NB4 (cell line): Measurements from ENCODE around the gene SEZ6L.

Experiments used
- DNase-seq: peaks from one replicate; pipeline ENCODE4 v3.0.0; 2010; ENCODE audit warnings: low read depth
- H3K4me3 ChIP-seq: one replicate; pipeline ENCODE4 v1.5.1; 2011; ENCODE audit warnings: mild to moderate bottlenecking, low read depth, low read length, moderate library complexity
- MYC ChIP-seq: IDR thresholded peaks from 2 replicates; pipeline ENCODE4 v1.6.1; 2011; ENCODE audit warnings: low read depth, low read length
- POLR2A ChIP-seq: IDR thresholded peaks from 2 replicates; pipeline ENCODE4 v1.6.1; 2011; ENCODE audit warnings: mild to moderate bottlenecking; ENCODE audit not compliant: insufficient read length; ENCODE audit errors: extremely low read depth
- TF ChIP-seq, protein P1 (sequence below): IDR thresholded peaks from one replicate; pipeline ENCODE4 v1.5.1; 2012; ENCODE audit warnings: low read depth, low read length
- TF ChIP-seq, protein P2 (sequence below): IDR thresholded peaks from 2 replicates; pipeline ENCODE4 v1.6.1; 2011; ENCODE audit warnings: low read depth, low read length

SEZ6L gene

DNA sequence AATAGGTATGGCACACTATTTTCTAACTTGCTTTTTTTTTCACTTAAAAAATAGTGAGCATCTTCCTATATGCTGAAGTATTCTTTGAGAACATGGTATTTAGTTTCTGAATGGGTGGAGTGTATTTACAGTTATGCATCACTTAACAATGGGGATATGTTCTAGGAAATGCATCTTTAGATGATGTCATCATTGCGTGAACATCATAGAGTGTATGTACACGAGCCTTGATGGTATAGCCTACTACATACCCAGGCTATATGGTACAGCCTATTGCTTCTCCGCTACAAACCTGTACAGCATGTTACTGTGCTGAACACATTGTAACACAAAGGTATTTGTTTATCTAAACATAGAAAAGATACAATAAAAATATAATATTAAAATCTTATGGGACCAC is 135.5 kb downstream of the SEZ6L start:
- no peak overlapping the region for H3K4me3 ChIP-seq
- TF ChIP-seq MYC (no peak), POLR2A (no peak)
- TF ChIP-seq, protein P1, sequence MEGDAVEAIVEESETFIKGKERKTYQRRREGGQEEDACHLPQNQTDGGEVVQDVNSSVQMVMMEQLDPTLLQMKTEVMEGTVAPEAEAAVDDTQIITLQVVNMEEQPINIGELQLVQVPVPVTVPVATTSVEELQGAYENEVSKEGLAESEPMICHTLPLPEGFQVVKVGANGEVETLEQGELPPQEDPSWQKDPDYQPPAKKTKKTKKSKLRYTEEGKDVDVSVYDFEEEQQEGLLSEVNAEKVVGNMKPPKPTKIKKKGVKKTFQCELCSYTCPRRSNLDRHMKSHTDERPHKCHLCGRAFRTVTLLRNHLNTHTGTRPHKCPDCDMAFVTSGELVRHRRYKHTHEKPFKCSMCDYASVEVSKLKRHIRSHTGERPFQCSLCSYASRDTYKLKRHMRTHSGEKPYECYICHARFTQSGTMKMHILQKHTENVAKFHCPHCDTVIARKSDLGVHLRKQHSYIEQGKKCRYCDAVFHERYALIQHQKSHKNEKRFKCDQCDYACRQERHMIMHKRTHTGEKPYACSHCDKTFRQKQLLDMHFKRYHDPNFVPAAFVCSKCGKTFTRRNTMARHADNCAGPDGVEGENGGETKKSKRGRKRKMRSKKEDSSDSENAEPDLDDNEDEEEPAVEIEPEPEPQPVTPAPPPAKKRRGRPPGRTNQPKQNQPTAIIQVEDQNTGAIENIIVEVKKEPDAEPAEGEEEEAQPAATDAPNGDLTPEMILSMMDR = no peak
- TF ChIP-seq, protein P2, sequence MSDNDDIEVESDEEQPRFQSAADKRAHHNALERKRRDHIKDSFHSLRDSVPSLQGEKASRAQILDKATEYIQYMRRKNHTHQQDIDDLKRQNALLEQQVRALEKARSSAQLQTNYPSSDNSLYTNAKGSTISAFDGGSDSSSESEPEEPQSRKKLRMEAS = no peak
- no peak for DNase-seq

DNA sequence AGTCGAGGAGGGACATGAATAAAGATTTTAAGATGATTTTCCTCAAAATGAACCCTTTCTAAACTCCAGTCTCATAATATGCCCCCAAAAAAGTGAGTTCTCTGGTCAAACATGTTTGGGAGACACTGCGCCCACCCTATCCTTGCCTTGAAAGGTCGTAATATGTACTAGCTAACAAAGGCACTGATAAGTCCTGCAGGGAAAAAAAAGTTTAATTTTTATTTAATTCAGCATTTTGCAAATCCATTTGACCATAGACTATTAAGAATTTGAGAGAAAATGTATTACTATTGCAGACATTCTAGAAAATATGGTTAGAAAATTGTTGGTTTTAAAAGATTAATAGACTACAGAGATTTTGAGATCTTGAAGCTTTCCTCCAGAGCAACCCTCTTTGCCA is 139.2 kb downstream of the SEZ6L start:
- TF ChIP-seq, protein P1 = no peak
- TF ChIP-seq POLR2A = no peak
- no peak for TF ChIP-seq MYC

DNA sequence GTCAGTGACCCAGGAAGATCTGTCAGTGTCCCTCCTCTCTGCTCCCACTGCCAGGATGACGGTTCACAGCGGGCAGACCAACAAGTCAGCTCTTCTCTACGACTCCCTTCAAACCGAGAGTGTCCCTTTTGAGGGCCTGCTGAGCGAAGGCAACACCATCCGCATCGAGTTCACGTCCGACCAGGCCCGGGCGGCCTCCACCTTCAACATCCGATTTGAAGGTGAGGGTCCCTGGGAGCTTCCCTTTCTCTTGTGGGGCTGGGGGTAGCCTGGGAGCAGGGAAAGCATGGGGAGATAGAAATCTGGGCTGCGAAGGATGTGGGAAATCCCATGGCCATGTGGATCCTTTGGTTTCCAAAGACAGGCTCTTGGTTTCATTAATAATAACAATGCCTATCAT is 141.4 kb downstream of the SEZ6L start:
- TF ChIP-seq MYC (no peak), POLR2A (no peak)
- TF ChIP-seq, protein P2 = no peak
- TF ChIP-seq, protein P1 = no peak
- DNase-seq = no peak
- H3K4me3 ChIP-seq = no peak overlapping the region

More for the DNA sequence above, 139.2 kb downstream of the SEZ6L start:
- no peak overlapping the region for H3K4me3 ChIP-seq
- DNase-seq = no peak

DNA sequence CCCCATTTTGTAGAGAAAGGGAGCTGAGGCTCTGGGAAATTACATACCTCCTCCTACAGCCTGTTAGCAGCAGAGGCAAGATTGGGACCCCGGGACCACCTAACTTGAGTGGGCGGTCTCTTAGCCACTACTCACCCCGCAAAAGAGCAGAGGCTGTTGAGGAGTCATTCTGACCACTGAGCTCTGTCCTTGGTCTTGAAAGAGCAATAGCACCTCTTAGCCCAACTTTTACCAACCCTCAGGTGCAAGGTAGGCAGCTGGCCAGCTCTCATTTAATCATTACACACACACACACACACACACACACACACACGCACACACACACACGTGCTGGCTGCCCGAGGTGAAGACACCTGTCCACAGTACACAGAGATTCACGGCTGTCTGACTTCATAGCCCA is 144.0 kb downstream of the SEZ6L start:
- no peak for TF ChIP-seq POLR2A
- TF ChIP-seq, protein P1 = no peak
- TF ChIP-seq MYC = no peak
- TF ChIP-seq, protein P2 = no peak
- no peak overlapping the region for H3K4me3 ChIP-seq
- no peak for DNase-seq

DNA sequence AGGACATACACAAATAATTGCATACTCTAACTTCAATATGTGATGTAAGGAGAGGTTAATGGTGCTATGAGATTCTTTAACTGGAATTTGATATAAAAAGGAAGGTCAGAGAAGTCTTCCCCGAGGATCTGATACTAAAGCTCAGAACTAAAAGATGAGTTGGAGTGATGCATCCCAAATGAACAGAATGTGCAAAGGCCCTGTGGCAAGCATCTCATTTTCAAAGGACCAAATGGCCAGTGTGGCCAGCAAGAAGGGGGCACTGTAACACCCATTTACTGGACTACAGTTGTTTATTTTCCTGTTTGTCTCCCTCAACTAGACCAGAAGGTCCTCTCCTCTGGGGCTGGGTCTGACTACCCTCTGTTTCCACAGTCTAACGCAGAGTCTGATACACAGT is 144.9 kb downstream of the SEZ6L start:
- no peak for DNase-seq
- H3K4me3 ChIP-seq = no peak overlapping the region
- no peak for TF ChIP-seq POLR2A
- TF ChIP-seq, protein P2 = no peak
- TF ChIP-seq, protein P1 = no peak
- TF ChIP-seq MYC = no peak

DNA sequence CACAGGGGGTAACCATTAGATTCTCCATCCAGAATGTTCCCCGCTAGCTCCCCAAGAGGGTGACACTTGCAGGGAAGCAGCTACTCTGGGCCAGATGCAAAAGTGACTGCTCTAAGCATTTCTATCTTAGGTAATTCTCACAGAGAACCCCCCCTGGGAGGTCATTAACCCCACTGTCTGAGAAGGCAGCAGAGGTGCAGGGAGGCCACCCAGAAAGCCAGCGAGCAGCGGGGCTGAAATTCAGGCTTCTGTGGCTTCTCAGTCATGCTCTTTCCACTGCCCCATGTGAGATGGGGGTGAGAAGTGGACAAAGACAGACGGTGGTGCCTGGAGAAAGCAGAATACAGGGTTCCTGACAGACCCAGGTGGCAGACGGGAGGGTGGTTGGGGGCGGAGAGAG is 145.4 kb downstream of the SEZ6L start:
- TF ChIP-seq, protein P1 = no peak
- TF ChIP-seq, protein P2 = no peak
- TF ChIP-seq POLR2A = no peak
- no peak for TF ChIP-seq MYC
- no peak overlapping the region for H3K4me3 ChIP-seq
- no peak for DNase-seq
